DND-41 (cell line): ENCODE results near the gene MRPL58.

Source experiments
- ATAC-seq: fragments of 200-7000 bp; cut with Tn5 transposase; 3 replicates; pipeline ENCODE4 v1.9.1; 2021; ENCODE audit warnings: low read depth; ENCODE audit not compliant: insufficient read depth
- DNase-seq: peaks from one replicate; pipeline ENCODE4 v3.0.0-alpha.2; 2020
- H2AFZ ChIP-seq: 2 replicates; pipeline ENCODE4 v1.6.0; 2012; ENCODE audit warnings: low read depth, low read length
- H3K27ac ChIP-seq: 2 replicates; pipeline ENCODE4 v1.5.1; 2012; ENCODE audit warnings: low read length, inconsistent platforms
- H3K27me3 ChIP-seq: fragments of 200-600 bp; sonication (generic); 2 replicates; pipeline ENCODE4 v1.6.0; 2012; ENCODE audit warnings: low read length, mild to moderate bottlenecking, inconsistent platforms; ENCODE audit not compliant: insufficient read depth, poor library complexity
- H3K36me3 ChIP-seq: 2 replicates; pipeline ENCODE4 v1.5.1; 2012; ENCODE audit warnings: low read length, inconsistent platforms; ENCODE audit not compliant: insufficient read depth
- H3K4me1 ChIP-seq: 2 replicates; pipeline ENCODE4 v1.5.1; 2012; ENCODE audit warnings: mild to moderate bottlenecking, low read length; ENCODE audit not compliant: insufficient read depth
- H3K4me2 ChIP-seq: 2 replicates; pipeline ENCODE4 v1.6.0; 2012; ENCODE audit warnings: mild to moderate bottlenecking, moderate library complexity, low read length, inconsistent platforms; ENCODE audit not compliant: insufficient read depth
- H3K4me3 ChIP-seq, 2 experiments: fragments of 200-600 bp in 1 of 2; shearing (Covaris generic) in 1 of 2; 2 replicates each; pipeline ENCODE4 v1.5.1; 2012 to 2016; ENCODE audit warnings: inconsistent platforms in 2 of 2, low read length in 2 of 2, mild to moderate bottlenecking in 2 of 2, low read depth in 1 of 2, moderate library complexity in 1 of 2
- H3K79me2 ChIP-seq: 2 replicates; pipeline ENCODE4 v1.6.0; 2012; ENCODE audit warnings: low read length, inconsistent platforms; ENCODE audit not compliant: insufficient read depth
- H3K9ac ChIP-seq: 2 replicates; pipeline ENCODE4 v1.6.0; 2012; ENCODE audit warnings: low read depth, mild to moderate bottlenecking, inconsistent platforms, low read length, moderate library complexity
- H3K9me3 ChIP-seq: 2 replicates; pipeline ENCODE4 v1.5.1; 2012; ENCODE audit warnings: low read length, moderate library complexity, mild to moderate bottlenecking, inconsistent platforms; ENCODE audit not compliant: insufficient read depth, severe bottlenecking
- H4K20me1 ChIP-seq: 2 replicates; pipeline ENCODE4 v1.6.0; 2012; ENCODE audit warnings: low read length; ENCODE audit not compliant: insufficient read depth
- EZH2 ChIP-seq: IDR thresholded peaks from 3 replicates; pipeline ENCODE4 v1.6.1; 2012; ENCODE audit warnings: borderline replicate concordance, low read depth, mild to moderate bottlenecking, moderate library complexity, low read length, inconsistent platforms; ENCODE audit not compliant: severe bottlenecking
- TF ChIP-seq, protein P1 (sequence below): IDR thresholded peaks from 2 replicates; pipeline ENCODE4 v1.5.1; 2012; ENCODE audit warnings: borderline replicate concordance, low read length, moderate library complexity, mild to moderate bottlenecking; ENCODE audit not compliant: poor library complexity, severe bottlenecking; ENCODE audit errors: extremely low read depth

MRPL58 gene

DNA sequence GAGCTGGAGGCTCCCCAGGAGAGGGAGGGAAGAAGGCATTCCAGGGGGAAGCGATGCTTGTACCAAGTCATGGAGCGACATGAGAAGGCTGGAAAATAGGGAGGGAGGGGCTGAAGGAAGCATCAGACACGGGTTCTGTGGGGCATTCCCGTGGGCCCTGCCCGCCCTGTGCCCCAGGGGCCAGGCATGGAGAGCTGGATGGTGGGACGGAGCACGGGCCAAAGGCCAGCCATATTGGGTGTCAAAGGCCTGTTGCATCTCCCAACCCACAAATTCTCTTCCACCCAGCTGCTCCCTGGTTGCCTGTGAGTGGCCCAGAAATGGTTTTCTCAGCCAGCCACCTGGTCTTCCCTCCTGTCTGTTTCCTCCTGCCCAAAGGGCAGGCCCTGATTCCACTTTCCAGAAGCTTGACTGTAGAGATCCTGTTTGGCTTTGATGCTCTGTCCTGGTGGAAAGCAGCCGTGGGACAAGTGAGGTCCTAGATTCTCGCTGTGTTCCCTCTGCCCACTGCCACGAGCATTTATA, 21.8 kb upstream of the MRPL58 start:
- Histone ChIP-seq H3K79me2 (no peaks in the 10 kb centered on the region), H4K20me1 (peaks cover 10% of the 10 kb centered on the region), H2AFZ (no peak overlapping the region), H3K36me3 (no peaks in the 10 kb centered on the region), H3K27me3 (peaks cover 18% of the 10 kb centered on the region), H3K4me3 (no peak overlapping the region), H3K9me3 (no peaks in the 10 kb centered on the region), H3K4me1 (peaks cover 16% of the 10 kb centered on the region), H3K4me2 (no peak overlapping the region), H3K9ac (no peak overlapping the region), H3K27ac (no peak overlapping the region)
- no peak for DNase-seq
- no peak for TF ChIP-seq EZH2
- TF ChIP-seq, protein P1, sequence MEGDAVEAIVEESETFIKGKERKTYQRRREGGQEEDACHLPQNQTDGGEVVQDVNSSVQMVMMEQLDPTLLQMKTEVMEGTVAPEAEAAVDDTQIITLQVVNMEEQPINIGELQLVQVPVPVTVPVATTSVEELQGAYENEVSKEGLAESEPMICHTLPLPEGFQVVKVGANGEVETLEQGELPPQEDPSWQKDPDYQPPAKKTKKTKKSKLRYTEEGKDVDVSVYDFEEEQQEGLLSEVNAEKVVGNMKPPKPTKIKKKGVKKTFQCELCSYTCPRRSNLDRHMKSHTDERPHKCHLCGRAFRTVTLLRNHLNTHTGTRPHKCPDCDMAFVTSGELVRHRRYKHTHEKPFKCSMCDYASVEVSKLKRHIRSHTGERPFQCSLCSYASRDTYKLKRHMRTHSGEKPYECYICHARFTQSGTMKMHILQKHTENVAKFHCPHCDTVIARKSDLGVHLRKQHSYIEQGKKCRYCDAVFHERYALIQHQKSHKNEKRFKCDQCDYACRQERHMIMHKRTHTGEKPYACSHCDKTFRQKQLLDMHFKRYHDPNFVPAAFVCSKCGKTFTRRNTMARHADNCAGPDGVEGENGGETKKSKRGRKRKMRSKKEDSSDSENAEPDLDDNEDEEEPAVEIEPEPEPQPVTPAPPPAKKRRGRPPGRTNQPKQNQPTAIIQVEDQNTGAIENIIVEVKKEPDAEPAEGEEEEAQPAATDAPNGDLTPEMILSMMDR, result no peak
- ATAC-seq, result no peak

DNA sequence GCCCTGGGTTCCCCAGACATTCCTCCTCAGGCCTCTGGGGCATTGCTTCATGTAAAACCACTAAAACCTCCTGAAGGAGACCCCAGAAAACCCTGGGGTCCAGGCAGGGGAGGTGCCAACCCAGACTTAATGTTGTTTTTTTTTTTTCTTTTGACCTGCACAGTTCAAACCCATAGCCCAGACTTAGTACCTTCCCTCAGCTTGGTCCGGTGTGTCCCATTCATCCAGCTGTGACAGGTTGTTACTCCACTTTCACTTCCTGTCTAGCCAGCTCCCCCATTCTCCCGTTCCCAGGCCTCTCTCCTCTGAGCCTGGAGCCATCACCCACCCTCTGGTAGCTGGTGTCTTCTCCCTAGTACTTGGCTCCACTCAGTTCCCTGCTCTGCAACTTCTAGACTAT, 20.2 kb upstream of the MRPL58 start:
- H3K9me3 ChIP-seq, result no peaks in the 10 kb centered on the region
- no peak overlapping the region for H3K27ac ChIP-seq
- H3K4me2 ChIP-seq, result no peak overlapping the region
- DNase-seq, result no peak
- no peak overlapping the region for H3K4me3 ChIP-seq
- no peak overlapping the region for H3K9ac ChIP-seq
- H3K27me3 ChIP-seq, result peaks cover 18% of the 10 kb centered on the region
- no peaks in the 10 kb centered on the region for H3K36me3 ChIP-seq
- H3K4me1 ChIP-seq, result peaks cover 11% of the 10 kb centered on the region
- no peak overlapping the region for H2AFZ ChIP-seq
- H4K20me1 ChIP-seq, result peaks cover 10% of the 10 kb centered on the region
- TF ChIP-seq, protein P1, result no peak
- no peak for TF ChIP-seq EZH2
- no peak for ATAC-seq
- H3K79me2 ChIP-seq, result no peaks in the 10 kb centered on the region

DNA sequence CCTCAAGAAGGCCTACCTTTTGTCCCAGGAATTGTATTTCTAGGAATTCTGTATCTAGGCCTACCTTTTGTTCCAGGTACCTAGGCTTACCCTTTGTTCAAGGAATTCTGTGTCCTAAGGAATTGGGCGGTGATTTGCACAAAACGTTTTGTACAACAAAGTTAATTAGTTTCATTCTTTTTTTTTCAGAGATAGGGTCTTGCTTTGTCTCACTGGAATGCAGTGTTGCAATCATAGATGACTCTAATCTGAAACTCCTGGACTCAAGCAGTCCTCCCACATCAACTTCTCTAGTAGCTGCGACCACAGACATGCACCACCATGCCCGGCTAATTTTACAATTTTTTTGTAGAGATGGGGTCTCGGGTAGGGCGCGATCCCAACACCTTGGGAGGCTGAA, 18.0 kb upstream of the MRPL58 start:
- Histone ChIP-seq H3K4me2 (no peak overlapping the region), H3K27ac (no peak overlapping the region), H3K4me1 (no peaks in the 10 kb centered on the region), H3K4me3 (no peak overlapping the region), H3K27me3 (no peaks in the 10 kb centered on the region), H2AFZ (no peak overlapping the region), H3K79me2 (no peaks in the 10 kb centered on the region), H3K36me3 (no peaks in the 10 kb centered on the region), H3K9me3 (no peaks in the 10 kb centered on the region), H4K20me1 (no peaks in the 10 kb centered on the region), H3K9ac (no peak overlapping the region)
- ATAC-seq, result no peak
- no peak for DNase-seq
- no peak for TF ChIP-seq EZH2
- TF ChIP-seq, protein P1, result no peak

DNA sequence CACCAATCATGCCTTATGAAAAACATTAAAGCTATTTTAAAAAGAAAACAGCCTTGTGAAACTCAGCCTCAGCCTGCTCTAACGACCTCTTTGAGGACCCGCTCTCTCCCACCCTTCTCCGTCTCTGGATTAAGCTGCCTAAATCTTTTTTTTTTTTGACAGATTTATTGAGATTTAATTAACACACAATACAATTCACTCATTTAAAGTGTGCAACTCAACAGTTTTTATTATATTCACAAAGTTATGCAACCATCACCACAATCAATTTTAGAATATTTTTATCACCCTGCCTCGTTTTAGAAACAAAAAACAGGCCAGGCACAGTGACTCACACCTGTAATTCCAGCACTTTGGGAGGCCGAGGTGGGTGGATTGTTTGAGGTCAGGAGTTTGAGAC, 16.6 kb upstream of the MRPL58 start:
- no peak for DNase-seq
- Histone ChIP-seq H3K9ac (no peak overlapping the region), H3K4me1 (no peaks in the 10 kb centered on the region), H3K4me3 (no peak overlapping the region), H4K20me1 (no peaks in the 10 kb centered on the region), H3K27ac (no peak overlapping the region), H2AFZ (no peak overlapping the region), H3K9me3 (no peaks in the 10 kb centered on the region), H3K36me3 (no peaks in the 10 kb centered on the region), H3K79me2 (no peaks in the 10 kb centered on the region), H3K27me3 (no peaks in the 10 kb centered on the region), H3K4me2 (no peak overlapping the region)
- no peak for ATAC-seq
- TF ChIP-seq, protein P1, result no peak
- no peak for TF ChIP-seq EZH2
